Measurements from ENCODE around the gene GABRA4. TPM values are rescaled to one million over a fixed set of nuclear protein-coding genes. Genes with fewer than 3 reads are reported as not detected.

The GABRA4 gene
- total and polyA plus RNA-seq, 10 of the 15 experiments (the other 5 are each of a cell fraction or from before 2014, with no cell fraction given) = 0.69 to 14.6 (median 1.1) TPM

GRCh38 chr4:46922205-46922604, 71.2 kb downstream of the GABRA4 start:
- intact Hi-C loops (cut with micrococcal nuclease; ENCODE audit: unreplicated experiment) = no loop called here
- Histone ChIP-seq H3K27ac (ENCODE audit: control insufficient read depth, insufficient read depth) (no peak overlapping the region), H3K27me3 (replicated peaks in 1 of 2; ENCODE audit: control insufficient read depth in 2 of 2, insufficient read depth in 2 of 2, low read length in 1 of 2) (no peaks in the 10 kb centered on the region), H3K9ac (ENCODE audit: control insufficient read depth, insufficient read depth, low read length) (no peak overlapping the region), H2AFZ (ENCODE audit: control insufficient read depth, low read depth, low read length) (no peak overlapping the region), H3K4me3 (no peak overlapping the region), H3K79me2 (ENCODE audit: control insufficient read depth, insufficient read depth, low read length) (no peaks in the 10 kb centered on the region), H3K9me3 (replicated peaks; ENCODE audit: control insufficient read depth, insufficient read depth, low read length) (no peaks in the 10 kb centered on the region), H3K36me3 (ENCODE audit: control insufficient read depth in 2 of 2, insufficient read depth in 2 of 2, low read length in 1 of 2) (no peaks in the 10 kb centered on the region), H3K4me1 (ENCODE audit: control insufficient read depth, insufficient read depth, low read length) (no peaks in the 10 kb centered on the region), H3K4me2 (ENCODE audit: control insufficient read depth, insufficient read depth) (no peak overlapping the region; the same call in 1 of the 2 replicates), H4K20me1 (ENCODE audit: control insufficient read depth, insufficient read depth) (no peaks in the 10 kb centered on the region)
- SMC1A ChIA-PET (ENCODE audit: uncharacterized antibody, unreplicated experiment) = interaction anchor here (0.9 to 2.4 kb wide), 7 partner anchors 10 to 200 kb away, joined by 3 to 12 read pairs (median 4); no protein-coding TSS in a partner anchor
- RAD21 ChIA-PET (ENCODE audit: unreplicated experiment) = interaction anchor here (0.9 to 2.1 kb wide), 3 partner anchors 9 to 200 kb away, joined by 3 to 7 read pairs (median 4); no protein-coding TSS in a partner anchor
- ATAC-seq (no peak), DNase-seq (ENCODE audit: low read depth, low spot score) (no peak), FAIRE-seq (no peak)
- BruUV-seq (replicated peaks) = no TSS peak
- 0% methylated on average over 3 of the region's 3 CpGs for WGBS (ENCODE audit: insufficient coverage, insufficient replicate concordance, low lambda C conversion rate, missing lambda C conversion rate)
- CTCF ChIA-PET = interaction anchor here (0.9 to 1.9 kb wide), 6 partner anchors 10 to 110 kb away, joined by 3 to 5 read pairs (median 4); no protein-coding TSS in a partner anchor
- in situ Hi-C loops (cut with MboI) = no loop called here
- POLR2A ChIA-PET = no interaction called here
- TF ChIP-seq RUNX3 (IDR thresholded peaks at IDR 0.05; ENCODE audit: low read length) (peak; percentile 78), IKZF2 (IDR thresholded peaks at IDR 0.05) (no peak), HDAC2 (IDR thresholded peaks at IDR 0.05) (no peak), JUNB (IDR thresholded peaks at IDR 0.05) (peak; percentile 37; the same call in 1 of the 2 replicates), CHD1 (IDR thresholded peaks at IDR 0.05; ENCODE audit: low read depth, low read length) (no peak), IRF4 (IDR thresholded peaks at IDR 0.05; ENCODE audit: low read depth, low read length) (no peak), PKNOX1 (IDR thresholded peaks at IDR 0.05) (no peak), ZBTB33 (IDR thresholded peaks at IDR 0.05) (no peak), MEF2A (IDR thresholded peaks at IDR 0.05; ENCODE audit: insufficient read depth, low read depth, low read length) (0 out of 2 replicates have a peak, but pooled peaks have one; percentile 13), CEBPZ (IDR thresholded peaks at IDR 0.05; ENCODE audit: low read depth, low read length) (no peak), NBN (IDR thresholded peaks at IDR 0.05) (no peak), EGR1 (IDR thresholded peaks at IDR 0.05; ENCODE audit: borderline replicate concordance in 1 of 2, low read depth in 2 of 2, low read length in 2 of 2) (no peak), TAF1 (IDR thresholded peaks at IDR 0.05; ENCODE audit: borderline replicate concordance, low read depth, low read length) (no peak)
- TF ChIP-seq, protein P1, sequence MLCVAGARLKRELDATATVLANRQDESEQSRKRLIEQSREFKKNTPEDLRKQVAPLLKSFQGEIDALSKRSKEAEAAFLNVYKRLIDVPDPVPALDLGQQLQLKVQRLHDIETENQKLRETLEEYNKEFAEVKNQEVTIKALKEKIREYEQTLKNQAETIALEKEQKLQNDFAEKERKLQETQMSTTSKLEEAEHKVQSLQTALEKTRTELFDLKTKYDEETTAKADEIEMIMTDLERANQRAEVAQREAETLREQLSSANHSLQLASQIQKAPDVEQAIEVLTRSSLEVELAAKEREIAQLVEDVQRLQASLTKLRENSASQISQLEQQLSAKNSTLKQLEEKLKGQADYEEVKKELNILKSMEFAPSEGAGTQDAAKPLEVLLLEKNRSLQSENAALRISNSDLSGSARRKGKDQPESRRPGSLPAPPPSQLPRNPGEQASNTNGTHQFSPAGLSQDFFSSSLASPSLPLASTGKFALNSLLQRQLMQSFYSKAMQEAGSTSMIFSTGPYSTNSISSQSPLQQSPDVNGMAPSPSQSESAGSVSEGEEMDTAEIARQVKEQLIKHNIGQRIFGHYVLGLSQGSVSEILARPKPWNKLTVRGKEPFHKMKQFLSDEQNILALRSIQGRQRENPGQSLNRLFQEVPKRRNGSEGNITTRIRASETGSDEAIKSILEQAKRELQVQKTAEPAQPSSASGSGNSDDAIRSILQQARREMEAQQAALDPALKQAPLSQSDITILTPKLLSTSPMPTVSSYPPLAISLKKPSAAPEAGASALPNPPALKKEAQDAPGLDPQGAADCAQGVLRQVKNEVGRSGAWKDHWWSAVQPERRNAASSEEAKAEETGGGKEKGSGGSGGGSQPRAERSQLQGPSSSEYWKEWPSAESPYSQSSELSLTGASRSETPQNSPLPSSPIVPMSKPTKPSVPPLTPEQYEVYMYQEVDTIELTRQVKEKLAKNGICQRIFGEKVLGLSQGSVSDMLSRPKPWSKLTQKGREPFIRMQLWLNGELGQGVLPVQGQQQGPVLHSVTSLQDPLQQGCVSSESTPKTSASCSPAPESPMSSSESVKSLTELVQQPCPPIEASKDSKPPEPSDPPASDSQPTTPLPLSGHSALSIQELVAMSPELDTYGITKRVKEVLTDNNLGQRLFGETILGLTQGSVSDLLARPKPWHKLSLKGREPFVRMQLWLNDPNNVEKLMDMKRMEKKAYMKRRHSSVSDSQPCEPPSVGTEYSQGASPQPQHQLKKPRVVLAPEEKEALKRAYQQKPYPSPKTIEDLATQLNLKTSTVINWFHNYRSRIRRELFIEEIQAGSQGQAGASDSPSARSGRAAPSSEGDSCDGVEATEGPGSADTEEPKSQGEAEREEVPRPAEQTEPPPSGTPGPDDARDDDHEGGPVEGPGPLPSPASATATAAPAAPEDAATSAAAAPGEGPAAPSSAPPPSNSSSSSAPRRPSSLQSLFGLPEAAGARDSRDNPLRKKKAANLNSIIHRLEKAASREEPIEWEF (IDR thresholded peaks at IDR 0.05; ENCODE audit: insufficient replicate concordance, low read depth, low read length) = no peak
